ENCODE data around the gene SNRK. TPM values are rescaled to one million over a fixed set of nuclear protein-coding genes. Genes with fewer than 3 reads are reported as not detected.

Gene SNRK
- total and polyA plus RNA-seq, 2 of the 13 experiments (the other 11 are each of a cell fraction or from before 2014, with no cell fraction given), result 11.4 to 16.1 TPM

DNA sequence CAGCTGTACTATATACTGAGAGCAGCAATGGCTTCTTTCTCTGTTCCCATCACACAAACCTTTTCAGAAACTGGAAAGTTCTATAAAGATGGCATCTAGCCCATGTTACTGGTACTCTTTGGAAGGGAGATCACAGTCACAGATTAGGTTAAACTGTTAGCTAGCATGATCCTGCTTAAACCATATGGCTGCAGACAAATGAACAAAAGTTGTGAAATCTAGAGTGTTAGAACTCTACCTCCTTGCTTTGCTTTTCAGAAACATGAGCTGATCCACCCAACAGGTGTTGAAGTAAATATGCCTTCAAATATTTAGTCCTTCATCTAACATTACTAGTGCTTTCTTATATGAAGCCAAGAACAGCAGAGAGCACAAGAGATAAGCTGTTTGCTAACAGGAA is 102.6 kb downstream of the SNRK start:
- in situ Hi-C loops (cut with HindIII; ENCODE audit: extremely low pct_ligation_motif_present, low pct_unique_long_range_greater_than_20kb) (no loop called here), intact Hi-C loops (cut with micrococcal nuclease; ENCODE audit: unreplicated experiment) (no loop called here)
- no TSS peak for BruUV-seq (replicated peaks)
- Histone ChIP-seq H3K27me3 (ENCODE audit: control insufficient read depth in 1 of 2, insufficient read depth in 2 of 2, low read length in 2 of 2) (no peaks in the 10 kb centered on the region), H3K4me3 (replicated peaks in 1 of 3; ENCODE audit: insufficient read depth in 1 of 3, low read depth in 2 of 3, low read length in 3 of 3) (no peak overlapping the region), H3K9me3 (ENCODE audit: low read length) (no peaks in the 10 kb centered on the region), H3K4me2 (ENCODE audit: low read depth, low read length) (no peak overlapping the region), H2AFZ (ENCODE audit: low read length) (no peak overlapping the region), H3K36me3 (replicated peaks in 1 of 2; ENCODE audit: control insufficient read depth in 1 of 2, insufficient read depth in 2 of 2, low read length in 2 of 2) (no peaks in the 10 kb centered on the region), H3K27ac (ENCODE audit: extremely low read length, insufficient read depth, low read length) (peak overlapping the region; percentile 37), H3K4me1 (ENCODE audit: insufficient read depth, low read length) (peaks cover 21% of the 10 kb centered on the region), H3K9ac (ENCODE audit: insufficient read depth, low read depth, low read length) (no peak overlapping the region), H4K20me1 (ENCODE audit: insufficient read depth, low read length) (no peaks in the 10 kb centered on the region), H3K79me2 (ENCODE audit: insufficient read depth, low read length) (no peaks in the 10 kb centered on the region)
- ATAC-seq (no peak), DNase-seq (ENCODE audit: low spot score) (no peak), FAIRE-seq (no peak)
- ChIA-PET CTCF (ENCODE audit: low intra/inter-chr PET ratio, low total read pairs) (no interaction called here), POLR2A (no interaction called here)
- TF ChIP-seq SNRNP70 (IDR thresholded peaks at IDR 0.05; ENCODE audit: low read depth, low read length) (no peak), ZNF3 (CRISPR knock-in tag; IDR thresholded peaks at IDR 0.05) (no peak), MTA3 (CRISPR knock-in tag; IDR thresholded peaks at IDR 0.05) (no peak), SCMH1 (CRISPR knock-in tag; IDR thresholded peaks at IDR 0.05; ENCODE audit: borderline replicate concordance) (no peak), THAP11 (CRISPR knock-in tag; IDR thresholded peaks at IDR 0.05) (no peak), DNMT3B (CRISPR knock-in tag; conservative IDR thresholded peaks at IDR 0.05) (no peak), HES4 (CRISPR knock-in tag; IDR thresholded peaks at IDR 0.05; ENCODE audit: borderline replicate concordance) (no peak), RFX5 (IDR thresholded peaks at IDR 0.05; ENCODE audit: low read depth, low read length) (no peak), REL (CRISPR knock-in tag; conservative IDR thresholded peaks at IDR 0.05) (no peak), KDM6A (CRISPR knock-in tag; IDR thresholded peaks at IDR 0.05; ENCODE audit: low read depth) (no peak), ZNF563 (CRISPR knock-in tag; IDR thresholded peaks at IDR 0.05) (no peak), SP4 (CRISPR knock-in tag; IDR thresholded peaks at IDR 0.05) (no peak), YEATS4 (CRISPR knock-in tag; IDR thresholded peaks at IDR 0.05; ENCODE audit: borderline replicate concordance) (no peak)
- TF ChIP-seq, protein P1, sequence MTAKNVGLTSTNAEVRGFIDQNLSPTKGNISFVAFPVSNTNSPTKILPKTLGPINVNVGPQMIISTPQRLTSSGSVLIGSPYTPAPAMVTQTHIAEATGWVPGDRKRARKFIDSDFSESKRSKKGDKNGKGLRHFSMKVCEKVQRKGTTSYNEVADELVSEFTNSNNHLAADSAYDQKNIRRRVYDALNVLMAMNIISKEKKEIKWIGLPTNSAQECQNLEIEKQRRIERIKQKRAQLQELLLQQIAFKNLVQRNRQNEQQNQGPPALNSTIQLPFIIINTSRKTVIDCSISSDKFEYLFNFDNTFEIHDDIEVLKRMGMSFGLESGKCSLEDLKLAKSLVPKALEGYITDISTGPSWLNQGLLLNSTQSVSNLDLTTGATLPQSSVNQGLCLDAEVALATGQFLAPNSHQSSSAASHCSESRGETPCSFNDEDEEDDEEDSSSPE (CRISPR knock-in tag; IDR thresholded peaks at IDR 0.05), result no peak
- TF ChIP-seq, protein P2, sequence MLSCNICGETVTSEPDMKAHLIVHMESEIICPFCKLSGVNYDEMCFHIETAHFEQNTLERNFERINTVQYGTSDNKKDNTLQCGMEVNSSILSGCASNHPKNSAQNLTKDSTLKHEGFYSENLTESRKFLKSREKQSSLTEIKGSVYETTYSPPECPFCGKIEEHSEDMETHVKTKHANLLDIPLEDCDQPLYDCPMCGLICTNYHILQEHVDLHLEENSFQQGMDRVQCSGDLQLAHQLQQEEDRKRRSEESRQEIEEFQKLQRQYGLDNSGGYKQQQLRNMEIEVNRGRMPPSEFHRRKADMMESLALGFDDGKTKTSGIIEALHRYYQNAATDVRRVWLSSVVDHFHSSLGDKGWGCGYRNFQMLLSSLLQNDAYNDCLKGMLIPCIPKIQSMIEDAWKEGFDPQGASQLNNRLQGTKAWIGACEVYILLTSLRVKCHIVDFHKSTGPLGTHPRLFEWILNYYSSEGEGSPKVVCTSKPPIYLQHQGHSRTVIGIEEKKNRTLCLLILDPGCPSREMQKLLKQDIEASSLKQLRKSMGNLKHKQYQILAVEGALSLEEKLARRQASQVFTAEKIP (CRISPR knock-in tag; IDR thresholded peaks at IDR 0.05; ENCODE audit: borderline replicate concordance), result no peak
- TF ChIP-seq, protein P3, sequence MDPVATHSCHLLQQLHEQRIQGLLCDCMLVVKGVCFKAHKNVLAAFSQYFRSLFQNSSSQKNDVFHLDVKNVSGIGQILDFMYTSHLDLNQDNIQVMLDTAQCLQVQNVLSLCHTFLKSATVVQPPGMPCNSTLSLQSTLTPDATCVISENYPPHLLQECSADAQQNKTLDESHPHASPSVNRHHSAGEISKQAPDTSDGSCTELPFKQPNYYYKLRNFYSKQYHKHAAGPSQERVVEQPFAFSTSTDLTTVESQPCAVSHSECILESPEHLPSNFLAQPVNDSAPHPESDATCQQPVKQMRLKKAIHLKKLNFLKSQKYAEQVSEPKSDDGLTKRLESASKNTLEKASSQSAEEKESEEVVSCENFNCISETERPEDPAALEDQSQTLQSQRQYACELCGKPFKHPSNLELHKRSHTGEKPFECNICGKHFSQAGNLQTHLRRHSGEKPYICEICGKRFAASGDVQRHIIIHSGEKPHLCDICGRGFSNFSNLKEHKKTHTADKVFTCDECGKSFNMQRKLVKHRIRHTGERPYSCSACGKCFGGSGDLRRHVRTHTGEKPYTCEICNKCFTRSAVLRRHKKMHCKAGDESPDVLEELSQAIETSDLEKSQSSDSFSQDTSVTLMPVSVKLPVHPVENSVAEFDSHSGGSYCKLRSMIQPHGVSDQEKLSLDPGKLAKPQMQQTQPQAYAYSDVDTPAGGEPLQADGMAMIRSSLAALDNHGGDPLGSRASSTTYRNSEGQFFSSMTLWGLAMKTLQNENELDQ (CRISPR knock-in tag; IDR thresholded peaks at IDR 0.05; ENCODE audit: borderline replicate concordance), result no peak
- TF ChIP-seq, protein P4, sequence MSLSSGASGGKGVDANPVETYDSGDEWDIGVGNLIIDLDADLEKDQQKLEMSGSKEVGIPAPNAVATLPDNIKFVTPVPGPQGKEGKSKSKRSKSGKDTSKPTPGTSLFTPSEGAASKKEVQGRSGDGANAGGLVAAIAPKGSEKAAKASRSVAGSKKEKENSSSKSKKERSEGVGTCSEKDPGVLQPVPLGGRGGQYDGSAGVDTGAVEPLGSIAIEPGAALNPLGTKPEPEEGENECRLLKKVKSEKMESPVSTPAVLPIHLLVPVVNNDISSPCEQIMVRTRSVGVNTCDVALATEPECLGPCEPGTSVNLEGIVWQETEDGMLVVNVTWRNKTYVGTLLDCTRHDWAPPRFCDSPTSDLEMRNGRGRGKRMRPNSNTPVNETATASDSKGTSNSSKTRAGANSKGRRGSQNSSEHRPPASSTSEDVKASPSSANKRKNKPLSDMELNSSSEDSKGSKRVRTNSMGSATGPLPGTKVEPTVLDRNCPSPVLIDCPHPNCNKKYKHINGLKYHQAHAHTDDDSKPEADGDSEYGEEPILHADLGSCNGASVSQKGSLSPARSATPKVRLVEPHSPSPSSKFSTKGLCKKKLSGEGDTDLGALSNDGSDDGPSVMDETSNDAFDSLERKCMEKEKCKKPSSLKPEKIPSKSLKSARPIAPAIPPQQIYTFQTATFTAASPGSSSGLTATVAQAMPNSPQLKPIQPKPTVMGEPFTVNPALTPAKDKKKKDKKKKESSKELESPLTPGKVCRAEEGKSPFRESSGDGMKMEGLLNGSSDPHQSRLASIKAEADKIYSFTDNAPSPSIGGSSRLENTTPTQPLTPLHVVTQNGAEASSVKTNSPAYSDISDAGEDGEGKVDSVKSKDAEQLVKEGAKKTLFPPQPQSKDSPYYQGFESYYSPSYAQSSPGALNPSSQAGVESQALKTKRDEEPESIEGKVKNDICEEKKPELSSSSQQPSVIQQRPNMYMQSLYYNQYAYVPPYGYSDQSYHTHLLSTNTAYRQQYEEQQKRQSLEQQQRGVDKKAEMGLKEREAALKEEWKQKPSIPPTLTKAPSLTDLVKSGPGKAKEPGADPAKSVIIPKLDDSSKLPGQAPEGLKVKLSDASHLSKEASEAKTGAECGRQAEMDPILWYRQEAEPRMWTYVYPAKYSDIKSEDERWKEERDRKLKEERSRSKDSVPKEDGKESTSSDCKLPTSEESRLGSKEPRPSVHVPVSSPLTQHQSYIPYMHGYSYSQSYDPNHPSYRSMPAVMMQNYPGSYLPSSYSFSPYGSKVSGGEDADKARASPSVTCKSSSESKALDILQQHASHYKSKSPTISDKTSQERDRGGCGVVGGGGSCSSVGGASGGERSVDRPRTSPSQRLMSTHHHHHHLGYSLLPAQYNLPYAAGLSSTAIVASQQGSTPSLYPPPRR (CRISPR knock-in tag; IDR thresholded peaks at IDR 0.05; ENCODE audit: borderline replicate concordance), result no peak

Data from HepG2 (cell line).